SK-N-SH (cell line): ENCODE results near the gene TBCD. TPM values are rescaled to one million over a fixed set of nuclear protein-coding genes. Genes with fewer than 3 reads are reported as not detected.

Experiments
- CTCF ChIA-PET: fragments of 300-600, 350-600 bp; formaldehyde crosslinking; extraction: SDS; loops from one replicate; lab custom pipeline; 2021; lab: Yijun Ruan, JAX
- POLR2A ChIA-PET: fragments of 350-600 bp; sonication (Branson Sonifier 250); formaldehyde crosslinking; extraction: SDS; loops from one replicate; lab custom pipeline; 2020; ENCODE audit warnings: antibody characterized with exemption, inconsistent platforms; lab: Yijun Ruan, JAX
- DNase-seq: peaks from one replicate; pipeline ENCODE4 v3.0.0; 2012
- H2AFZ ChIP-seq: fragments of 200-600 bp; sonication (generic); 2 replicates; pipeline ENCODE4 v1.8.1; 2016; ENCODE audit warnings: antibody characterized with exemption, mild to moderate bottlenecking, low read depth
- H3F3A ChIP-seq: fragments of 200-600 bp; sonication (generic); replicated peaks from 2 replicates; pipeline ENCODE3; 2016; ENCODE audit warnings: antibody characterized with exemption, mild to moderate bottlenecking; ENCODE audit not compliant: insufficient read depth
- H3K27ac ChIP-seq, 2 experiments: fragments of 200-500 bp in 1 of 2; fragments of 200-600 bp in 1 of 2; sonication (Bioruptor generic) in 1 of 2; sonication (generic), shearing (Covaris generic) in 1 of 2; 2 replicates each; pipeline versions ENCODE4 v1.5.1 to v1.6.1; 2014 to 2016; ENCODE audit warnings: low read depth in 2 of 2, inconsistent platforms in 1 of 2, low read length in 1 of 2, mild to moderate bottlenecking in 1 of 2, mixed read lengths in 1 of 2
- H3K27me3 ChIP-seq: fragments of 200-600 bp; sonication (generic), shearing (Covaris generic); 2 replicates; pipeline ENCODE4 v1.6.1; 2016; ENCODE audit warnings: mixed run types; ENCODE audit not compliant: insufficient read depth
- H3K36me3 ChIP-seq, 2 experiments: fragments of 200-500 bp in 1 of 2; fragments of 200-600 bp in 1 of 2; sonication (Bioruptor generic) in 1 of 2; sonication (generic) in 1 of 2; replicated peaks in 1 of 2; 2 replicates each; pipeline versions ENCODE3 to v1.5.1; 2014 to 2016; ENCODE audit warnings: low read length in 1 of 2, mild to moderate bottlenecking in 1 of 2; ENCODE audit not compliant: insufficient read depth in 2 of 2, control insufficient read depth in 1 of 2
- H3K4me1 ChIP-seq, 2 experiments: fragments of 200-500 bp in 1 of 2; fragments of 200-600 bp in 1 of 2; sonication (Bioruptor generic) in 1 of 2; sonication (generic), shearing (Covaris generic) in 1 of 2; 2 replicates each; pipeline versions ENCODE4 v1.5.1 to v1.6.1; 2014 to 2016; ENCODE audit warnings: low read depth in 1 of 2, low read length in 1 of 2, mixed run types in 1 of 2; ENCODE audit not compliant: insufficient read depth in 2 of 2, control insufficient read depth in 1 of 2
- H3K4me2 ChIP-seq: fragments of 200-600 bp; sonication (generic), shearing (Covaris generic); 2 replicates; pipeline ENCODE4 v1.6.1; 2017; ENCODE audit warnings: mixed run types
- H3K4me3 ChIP-seq, 2 experiments: fragments of 200-500 bp in 1 of 2; fragments of 200-600 bp in 1 of 2; sonication (Bioruptor generic) in 1 of 2; sonication (generic), shearing (Covaris generic) in 1 of 2; 2 replicates each; pipeline versions ENCODE4 v1.5.1 to v1.8.1; 2014 to 2016; ENCODE audit warnings: low read depth in 2 of 2, inconsistent platforms in 1 of 2, low read length in 1 of 2, mild to moderate bottlenecking in 1 of 2, mixed read lengths in 1 of 2, moderate library complexity in 1 of 2
- H3K79me2 ChIP-seq: fragments of 200-600 bp; sonication (generic); 2 replicates; pipeline ENCODE4 v1.8.1; 2017; ENCODE audit warnings: mild to moderate bottlenecking; ENCODE audit not compliant: insufficient read depth
- H3K9ac ChIP-seq: fragments of 200-600 bp; sonication (generic); 2 replicates; pipeline ENCODE4 v1.6.1; 2017; ENCODE audit warnings: mixed run types
- H3K9me2 ChIP-seq: fragments of 200-600 bp; sonication (generic); 2 replicates; pipeline ENCODE4 v1.6.1; 2017; ENCODE audit warnings: mixed run types
- H3K9me3 ChIP-seq: fragments of 200-600 bp; sonication (generic); 2 replicates; pipeline ENCODE4 v1.6.1; 2017; ENCODE audit warnings: mixed run types, mild to moderate bottlenecking, moderate library complexity
- H4K20me1 ChIP-seq: fragments of 200-600 bp; sonication (generic); 2 replicates; pipeline ENCODE4 v1.6.1; 2017; ENCODE audit warnings: mild to moderate bottlenecking, mixed run types; ENCODE audit not compliant: insufficient read depth
- ELF1 ChIP-seq: IDR thresholded peaks from 2 replicates; pipeline ENCODE4 v1.4.0; 2012
- EZH2phosphoT487 ChIP-seq: fragments of 200-600 bp; sonication (generic); IDR thresholded peaks from 2 replicates; pipeline ENCODE4 v1.6.1; 2017; ENCODE audit warnings: low read depth, mixed run types, mild to moderate bottlenecking, antibody characterized with exemption, moderate library complexity, borderline replicate concordance
- FOSL2 ChIP-seq: IDR thresholded peaks from 2 replicates; pipeline ENCODE4 v1.4.0; 2012; ENCODE audit warnings: low read depth, mild to moderate bottlenecking, moderate library complexity, borderline replicate concordance
- NRF1 ChIP-seq: IDR thresholded peaks from 2 replicates; pipeline ENCODE4 v1.6.1; 2012; ENCODE audit warnings: low read depth, mild to moderate bottlenecking, low read length
- RCOR1 ChIP-seq: fragments of 150-350 bp; IDR thresholded peaks from 2 replicates; pipeline ENCODE4 v1.6.1; 2017; ENCODE audit warnings: antibody characterized with exemption, low read length
- WGBS: methylation state at CpG from one replicate; pipeline ENCODE4 v1.1.6; 2017; ENCODE audit warnings: low lambda C conversion rate; 5-methylcytosine and 5-hydroxymethylcytosine counted together
- polyA plus RNA-seq, 3 experiments: library from polyadenylated mRNA; depleted of rRNA; stranded (reverse); fragments of >200 nt; gene quantifications; 2 replicates each; pipeline ENCODE4 v1.2.3, GENCODE V29; 2012
- TF ChIP-seq, protein P1 (sequence below): fragments of 150-350 bp; IDR thresholded peaks from 2 replicates; pipeline ENCODE4 v1.6.1; 2017; ENCODE audit warnings: antibody characterized with exemption, low read length, low read depth, borderline replicate concordance
- TF ChIP-seq, protein P2 (sequence below): IDR thresholded peaks from 2 replicates; pipeline ENCODE4 v1.4.0; 2012; ENCODE audit warnings: low read depth, borderline replicate concordance

The TBCD gene
- polyA plus RNA-seq, 1 of the 3 experiments (the other 2 are of a cell fraction): 107 TPM

DNA sequence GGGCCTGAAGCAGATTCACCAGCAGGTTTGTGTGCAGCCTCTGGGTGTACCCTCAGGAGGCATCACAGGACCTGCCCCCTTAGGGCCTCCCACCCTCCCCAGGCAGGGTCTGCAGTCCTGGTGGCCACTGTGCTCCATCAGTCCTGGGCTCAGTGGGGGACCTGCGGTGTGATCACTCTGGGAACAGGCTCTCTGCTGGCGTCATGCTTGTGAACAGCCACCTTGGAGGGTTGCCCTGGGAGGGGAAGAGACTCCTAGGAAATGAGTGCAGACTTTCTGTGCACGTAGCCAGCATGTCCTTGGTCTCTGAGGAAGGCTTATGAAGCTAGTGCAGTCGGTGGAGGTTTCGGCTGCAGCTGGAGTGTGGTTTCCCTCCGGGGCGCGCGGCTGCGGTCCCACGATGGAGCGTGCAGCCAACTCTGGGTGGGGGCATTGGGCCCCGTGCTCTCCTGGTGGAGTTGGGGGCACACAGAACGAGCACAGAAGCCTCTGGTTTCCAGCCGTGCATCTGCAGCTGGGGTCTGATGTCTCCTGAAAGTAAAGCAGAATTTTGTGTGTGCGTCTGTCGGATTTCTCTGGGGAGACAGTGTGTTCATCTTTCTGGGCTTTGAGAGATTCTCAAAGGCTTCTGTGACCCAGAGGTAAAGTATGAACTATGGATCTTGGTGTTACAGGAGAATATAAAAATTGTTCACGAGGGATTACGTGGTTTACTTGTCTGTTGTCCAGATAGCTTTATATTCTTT, 156.1 kb downstream of the TBCD start:
- POLR2A ChIA-PET: no interaction called here

DNA sequence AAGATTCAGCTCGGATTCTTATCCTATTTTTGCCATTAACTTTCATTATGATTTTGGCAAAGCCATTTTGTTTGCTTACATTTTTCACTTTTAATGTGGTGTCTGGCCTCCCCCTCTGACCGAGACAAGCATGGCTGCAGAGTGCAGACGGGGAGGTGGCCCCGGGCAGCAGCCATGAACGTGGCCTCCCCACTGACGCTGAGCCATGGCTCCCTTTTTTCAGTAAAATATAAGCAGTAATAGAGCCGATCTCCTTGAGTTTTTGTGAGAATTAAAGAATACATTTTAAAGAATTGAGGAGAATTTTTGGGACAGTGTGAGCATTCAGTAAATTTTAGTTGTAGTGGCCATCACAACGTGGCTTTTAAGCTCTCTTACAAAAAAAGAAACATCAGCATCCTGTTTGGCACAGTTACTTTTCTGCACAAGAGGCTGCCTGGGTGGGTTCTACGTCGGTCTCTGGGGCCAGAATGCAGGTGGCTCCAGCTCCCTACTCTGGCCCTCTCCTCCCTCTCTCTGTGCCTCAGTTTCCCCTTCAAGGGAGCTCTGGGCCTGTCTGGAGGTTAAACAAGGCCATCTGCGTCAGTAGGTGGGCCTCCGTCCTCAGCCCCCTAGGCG, 156.8 kb downstream of the TBCD start:
- Histone ChIP-seq H3K79me2 (no peaks in the 10 kb centered on the region), H3K27me3 (no peaks in the 10 kb centered on the region), H4K20me1 (no peaks in the 10 kb centered on the region), H3F3A (no peaks in the 10 kb centered on the region), H3K4me3 (no peak overlapping the region), H3K4me2 (no peak overlapping the region), H3K36me3 (peaks cover 6 to 40% of the 10 kb centered on the region in 2 experiments), H3K27ac (no peak overlapping the region), H3K9ac (no peak overlapping the region), H3K9me3 (no peaks in the 10 kb centered on the region), H3K4me1 (no peaks in the 10 kb centered on the region; a peak in 1 of 4 replicates), H3K9me2 (no peaks in the 10 kb centered on the region), H2AFZ (no peak overlapping the region)
- no peak for DNase-seq
- POLR2A ChIA-PET: no interaction called here
- WGBS: 94% methylated on average over 13 of the region's 13 CpGs
- TF ChIP-seq EZH2phosphoT487 (no peak), RCOR1 (no peak), NRF1 (no peak), ELF1 (no peak), FOSL2 (no peak)
- TF ChIP-seq, protein P1, sequence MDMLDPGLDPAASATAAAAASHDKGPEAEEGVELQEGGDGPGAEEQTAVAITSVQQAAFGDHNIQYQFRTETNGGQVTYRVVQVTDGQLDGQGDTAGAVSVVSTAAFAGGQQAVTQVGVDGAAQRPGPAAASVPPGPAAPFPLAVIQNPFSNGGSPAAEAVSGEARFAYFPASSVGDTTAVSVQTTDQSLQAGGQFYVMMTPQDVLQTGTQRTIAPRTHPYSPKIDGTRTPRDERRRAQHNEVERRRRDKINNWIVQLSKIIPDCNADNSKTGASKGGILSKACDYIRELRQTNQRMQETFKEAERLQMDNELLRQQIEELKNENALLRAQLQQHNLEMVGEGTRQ: no peak
- TF ChIP-seq, protein P2, sequence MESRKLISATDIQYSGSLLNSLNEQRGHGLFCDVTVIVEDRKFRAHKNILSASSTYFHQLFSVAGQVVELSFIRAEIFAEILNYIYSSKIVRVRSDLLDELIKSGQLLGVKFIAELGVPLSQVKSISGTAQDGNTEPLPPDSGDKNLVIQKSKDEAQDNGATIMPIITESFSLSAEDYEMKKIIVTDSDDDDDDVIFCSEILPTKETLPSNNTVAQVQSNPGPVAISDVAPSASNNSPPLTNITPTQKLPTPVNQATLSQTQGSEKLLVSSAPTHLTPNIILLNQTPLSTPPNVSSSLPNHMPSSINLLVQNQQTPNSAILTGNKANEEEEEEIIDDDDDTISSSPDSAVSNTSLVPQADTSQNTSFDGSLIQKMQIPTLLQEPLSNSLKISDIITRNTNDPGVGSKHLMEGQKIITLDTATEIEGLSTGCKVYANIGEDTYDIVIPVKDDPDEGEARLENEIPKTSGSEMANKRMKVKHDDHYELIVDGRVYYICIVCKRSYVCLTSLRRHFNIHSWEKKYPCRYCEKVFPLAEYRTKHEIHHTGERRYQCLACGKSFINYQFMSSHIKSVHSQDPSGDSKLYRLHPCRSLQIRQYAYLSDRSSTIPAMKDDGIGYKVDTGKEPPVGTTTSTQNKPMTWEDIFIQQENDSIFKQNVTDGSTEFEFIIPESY: no peak
- CTCF ChIA-PET: interaction anchor here (0.5 to 1.4 kb wide), 4 partner anchors 10 to 79 kb away, joined by 3 to 4 read pairs (median 3); no protein-coding TSS in a partner anchor

More for the DNA sequence above, 156.1 kb downstream of the TBCD start:
- Histone ChIP-seq H2AFZ (no peak overlapping the region), H3K27ac (no peak overlapping the region), H4K20me1 (no peaks in the 10 kb centered on the region), H3K4me3 (no peak overlapping the region), H3K4me2 (no peak overlapping the region), H3K36me3 (peaks cover 5 to 39% of the 10 kb centered on the region in 2 experiments), H3K27me3 (no peaks in the 10 kb centered on the region), H3K9ac (no peak overlapping the region), H3F3A (no peaks in the 10 kb centered on the region), H3K9me3 (no peaks in the 10 kb centered on the region), H3K9me2 (no peaks in the 10 kb centered on the region), H3K79me2 (no peaks in the 10 kb centered on the region), H3K4me1 (no peaks in the 10 kb centered on the region; a peak in 1 of 4 replicates)
- DNase-seq: no peak
- CTCF ChIA-PET: interaction anchor here (0.5 to 1.8 kb wide), 6 partner anchors 10 to 126 kb away, joined by 3 to 7 read pairs (median 4); no protein-coding TSS in a partner anchor
- whole genome bisulfite sequencing: 92% methylated on average over 19 of the region's 19 CpGs
- TF ChIP-seq FOSL2: no peak
